Keratinocyte (primary cell): Measurements from ENCODE around the gene FBXL17. TPM values are rescaled to one million over a fixed set of nuclear protein-coding genes. Genes with fewer than 3 reads are reported as not detected.

Source experiments
- DNase-seq: peaks from one replicate; pipeline ENCODE4 v3.0.0-alpha.2; 2011; ENCODE audit warnings: low read depth, missing footprints, low spot score
- FAIRE-seq: peaks from 2 replicates; lab custom pipeline; 2011; peaks lifted over from hg19 to GRCh38; lab: Jason Lieb, UNC
- H2AFZ ChIP-seq: 2 replicates; pipeline ENCODE4 v1.6.0; 2012; ENCODE audit warnings: low read length, control low read depth, inconsistent platforms; ENCODE audit not compliant: control insufficient read depth
- H3K27ac ChIP-seq: 2 replicates; pipeline ENCODE4 v1.5.1; 2011; ENCODE audit warnings: low read length; ENCODE audit not compliant: control insufficient read depth, insufficient read depth
- H3K27me3 ChIP-seq: 3 replicates; pipeline ENCODE4 v1.6.0; 2011; ENCODE audit warnings: low read length; ENCODE audit not compliant: control insufficient read depth, insufficient read depth; ENCODE audit errors: extremely low read depth
- H3K36me3 ChIP-seq, 2 experiments: 2 replicates in 1 of 2; 3 replicates in 1 of 2; pipeline ENCODE4 v1.5.1; 2011; ENCODE audit warnings: low read length in 2 of 2, mild to moderate bottlenecking in 1 of 2; ENCODE audit not compliant: control insufficient read depth in 2 of 2, insufficient read depth in 2 of 2; ENCODE audit errors: extremely low read depth in 1 of 2
- H3K4me1 ChIP-seq: 3 replicates; pipeline ENCODE4 v1.5.1; 2011; ENCODE audit warnings: low read length; ENCODE audit not compliant: control insufficient read depth, insufficient read depth; ENCODE audit errors: extremely low read depth
- H3K4me2 ChIP-seq: 3 replicates; pipeline ENCODE4 v1.6.0; 2011; ENCODE audit warnings: low read depth, low read length; ENCODE audit not compliant: control insufficient read depth, insufficient read depth; ENCODE audit errors: extremely low read depth
- H3K4me3 ChIP-seq, 3 experiments: fragments of 200-600 bp in 1 of 3; sonication (generic) in 1 of 3; 2 replicates in 2 of 3; 3 replicates in 1 of 3; pipeline ENCODE4 v1.5.1; 2011 to 2016; ENCODE audit warnings: low read length in 3 of 3, mild to moderate bottlenecking in 3 of 3, control low read depth in 2 of 3, inconsistent platforms in 1 of 3, low read depth in 1 of 3, mixed read lengths in 1 of 3, mixed run types in 1 of 3, moderate library complexity in 1 of 3; ENCODE audit not compliant: control insufficient read depth in 2 of 3, insufficient read depth in 2 of 3; ENCODE audit errors: extremely low read depth in 1 of 3
- H3K79me2 ChIP-seq: 2 replicates; pipeline ENCODE4 v1.6.0; 2012; ENCODE audit warnings: low read length; ENCODE audit not compliant: control insufficient read depth, insufficient read depth
- H3K9ac ChIP-seq: 3 replicates; pipeline ENCODE4 v1.6.0; 2011; ENCODE audit warnings: low read length; ENCODE audit not compliant: control insufficient read depth, insufficient read depth; ENCODE audit errors: extremely low read depth
- H3K9me1 ChIP-seq: 3 replicates; pipeline ENCODE4 v1.6.0; 2011; ENCODE audit warnings: low read length; ENCODE audit not compliant: control insufficient read depth, insufficient read depth; ENCODE audit errors: extremely low read depth
- H3K9me3 ChIP-seq: 2 replicates; pipeline ENCODE4 v1.5.1; 2012; ENCODE audit warnings: low read depth, low read length; ENCODE audit not compliant: control insufficient read depth
- H4K20me1 ChIP-seq: 3 replicates; pipeline ENCODE4 v1.6.0; 2011; ENCODE audit warnings: low read length; ENCODE audit not compliant: control insufficient read depth, insufficient read depth; ENCODE audit errors: extremely low read depth
- CTCF ChIP-seq, 3 experiments: IDR thresholded peaks in 1 of 3; conservative IDR thresholded peaks in 1 of 3; optimal IDR thresholded peaks in 1 of 3; 2 replicates in 2 of 3; 3 replicates in 1 of 3; pipeline versions ENCODE3 to v1.5.1; 2011; ENCODE audit warnings: low read length in 3 of 3, mild to moderate bottlenecking in 3 of 3, moderate library complexity in 2 of 3, control low read depth in 1 of 3, inconsistent platforms in 1 of 3; ENCODE audit not compliant: insufficient read depth in 2 of 3; ENCODE audit errors: extremely low read depth in 1 of 3
- EZH2 ChIP-seq: IDR thresholded peaks from one replicate; pipeline ENCODE4 v1.6.1; 2012; ENCODE audit warnings: inconsistent platforms, mild to moderate bottlenecking, low read length, moderate library complexity
- dilution Hi-C: fragments of 300-500 bp; cut with MboI; formaldehyde crosslinking; loops from one replicate; pipeline ENCODE4 v1.7.0; 2020; ENCODE audit warnings: low sequenced_read_pairs; ENCODE audit not compliant: extremely low pct_ligation_motif_present
- polyA plus RNA-seq, 5 experiments: library from polyadenylated mRNA; depleted of rRNA in 3 of 5; stranded (reverse) in 3 of 5; stranded (forward) in 1 of 5; unstranded in 1 of 5; fragments of >200 nt; gene quantifications; 1 replicate in 1 of 5; 2 replicates in 3 of 5; 3 replicates in 1 of 5; pipeline versions ENCODE4 v1.2.1 to v1.2.3, GENCODE V29; 2011 to 2012; ENCODE audit warnings: missing spikeins in 2 of 5, low read depth in 1 of 5, low replicate concordance in 1 of 5

The FBXL17 gene
- polyA plus RNA-seq, 1 donor (not counting 4 experiments of a cell fraction or from before 2014, with no cell fraction given) = 5.7 TPM

GRCh38 chr5:108025957-108026356, 355.9 kb downstream of the FBXL17 start:
- FAIRE-seq (no peak), DNase-seq (no peak)
- no peaks in the 10 kb centered on the region for H3K9me3 ChIP-seq
- H3K79me2 ChIP-seq = no peaks in the 10 kb centered on the region
- dilution Hi-C loops = no loop called here
- no peaks in the 10 kb centered on the region for H4K20me1 ChIP-seq
- no peak overlapping the region for H3K27ac ChIP-seq
- no peak overlapping the region for H3K9ac ChIP-seq
- H3K4me3 ChIP-seq = no peak overlapping the region
- no peak overlapping the region for H3K4me2 ChIP-seq
- H3K27me3 ChIP-seq = no peaks in the 10 kb centered on the region
- H3K36me3 ChIP-seq = no peaks in the 10 kb centered on the region
- H2AFZ ChIP-seq = no peak overlapping the region
- H3K4me1 ChIP-seq = no peaks in the 10 kb centered on the region
- TF ChIP-seq CTCF (optimal IDR thresholded peaks at IDR 0.05 in 1 of 3, IDR thresholded peaks at IDR 0.05 in 1 of 3, conservative IDR thresholded peaks at IDR 0.05 in 1 of 3; ENCODE audit: extremely low read depth in 1 of 3, insufficient read depth in 2 of 3, low read length in 3 of 3) (no peak), EZH2 (no peak)
- H3K9me1 ChIP-seq = no peaks in the 10 kb centered on the region

- no peaks in the 10 kb centered on the region for H3K9me1 ChIP-seq
- dilution Hi-C loops = no loop called here
- no peak overlapping the region for H3K4me2 ChIP-seq
- no peak overlapping the region for H2AFZ ChIP-seq
- H3K36me3 ChIP-seq = no peaks in the 10 kb centered on the region
- no peak for FAIRE-seq
- H3K79me2 ChIP-seq = no peaks in the 10 kb centered on the region
- TF ChIP-seq CTCF (optimal IDR thresholded peaks at IDR 0.05 in 1 of 3, IDR thresholded peaks at IDR 0.05 in 1 of 3, conservative IDR thresholded peaks at IDR 0.05 in 1 of 3; ENCODE audit: extremely low read depth in 1 of 3, insufficient read depth in 2 of 3, low read length in 3 of 3) (no peak), EZH2 (no peak)
- no peak for DNase-seq
- no peaks in the 10 kb centered on the region for H3K9me3 ChIP-seq
- no peak overlapping the region for H3K4me3 ChIP-seq
- no peaks in the 10 kb centered on the region for H3K4me1 ChIP-seq
- no peaks in the 10 kb centered on the region for H4K20me1 ChIP-seq
- no peak overlapping the region for H3K9ac ChIP-seq
- H3K27me3 ChIP-seq = no peaks in the 10 kb centered on the region
- H3K27ac ChIP-seq = no peak overlapping the region
These were observed 356.9 kb downstream of the FBXL17 start for GRCh38 chr5:108024986-108025385.
